Brain microvascular endothelial cell (primary cell): Measurements from ENCODE around the gene ZBED1.
"Not testable (repeated sequence)": the region's sequence is repeated elsewhere in the genome, so short reads cannot be mapped to it uniquely, and the experiment has no call there.

Source experiments
- DNase-seq: peaks from one replicate; pipeline ENCODE4 v3.0.0-alpha.2; 2020
- H3K27ac ChIP-seq: fragments of 250-450 bp; sonication (Bioruptor Pico); 2 replicates; pipeline ENCODE4 v1.5.1; 2020; ENCODE audit warnings: mild to moderate bottlenecking, moderate library complexity
- H3K27me3 ChIP-seq: fragments of 250-450 bp; sonication (Bioruptor Pico); replicated peaks from 2 replicates; pipeline ENCODE4 v1.5.1; 2020; ENCODE audit warnings: mild to moderate bottlenecking
- H3K36me3 ChIP-seq: fragments of 250-450 bp; sonication (Bioruptor Pico); replicated peaks from 2 replicates; pipeline ENCODE4 v1.5.1; 2020; ENCODE audit warnings: mild to moderate bottlenecking
- H3K4me3 ChIP-seq: 2 replicates; pipeline ENCODE4 v1.5.1; 2011; ENCODE audit warnings: low read depth, mild to moderate bottlenecking, control low read depth, low read length, moderate library complexity
- CTCF ChIP-seq: IDR thresholded peaks from 2 replicates; pipeline ENCODE4 v1.5.1; 2011; ENCODE audit warnings: low read depth, mild to moderate bottlenecking, moderate library complexity, low read length, control low read depth, inconsistent platforms; ENCODE audit errors: missing control alignments
- in situ Hi-C: cut with HindIII; loops from 2 replicates; pipeline ENCODE4 v1.10.0; 2017; ENCODE audit warnings: low sequenced_read_pairs, low pct_ligation_motif_present

Gene ZBED1

GRCh38 chrX:2523911-2524310 lies 23.1 kb upstream of the ZBED1 start:
- Histone ChIP-seq H3K4me3 (no peak overlapping the region), H3K27me3 (no peaks in the 10 kb centered on the region), H3K36me3 (no peaks in the 10 kb centered on the region), H3K27ac (no peak overlapping the region)
- DNase-seq = no peak
- TF ChIP-seq CTCF = no peak
- in situ Hi-C loops = no loop called here

DNA sequence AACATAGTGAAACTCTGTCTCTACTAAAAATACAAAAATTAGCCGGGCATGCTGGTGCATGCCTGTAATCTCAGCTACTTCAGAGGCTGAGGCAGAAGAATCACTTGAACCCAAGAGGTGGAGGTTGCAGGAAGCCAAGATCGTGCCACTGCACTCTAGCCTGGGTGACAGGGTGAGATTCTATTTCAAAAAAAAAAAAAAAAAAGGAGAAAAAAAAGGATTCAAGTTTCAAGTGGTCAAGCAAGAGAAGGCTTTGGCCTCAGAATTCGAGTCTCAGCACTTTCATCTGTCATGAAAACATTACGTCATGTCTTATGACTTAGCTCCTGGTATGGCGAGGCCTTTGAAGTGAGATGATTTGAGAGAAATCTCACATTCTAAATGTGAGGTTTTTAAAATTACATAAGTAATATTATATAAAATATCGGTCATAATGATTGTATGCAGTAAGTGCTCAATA lies 21.2 kb upstream of the ZBED1 start:
- no peaks in the 10 kb centered on the region for H3K27me3 ChIP-seq
- H3K36me3 ChIP-seq = no peaks in the 10 kb centered on the region
- no peak for TF ChIP-seq CTCF
- in situ Hi-C loops = no loop called here
- H3K4me3 ChIP-seq = no peak overlapping the region
- H3K27ac ChIP-seq = no peak overlapping the region
- DNase-seq = no peak

GRCh38 chrX:2521092-2521926 lies 20.5 kb upstream of the ZBED1 start:
- no peak for DNase-seq
- Histone ChIP-seq H3K4me3 (no peak overlapping the region), H3K27me3 (no peaks in the 10 kb centered on the region), H3K36me3 (no peaks in the 10 kb centered on the region), H3K27ac (no peak overlapping the region)
- in situ Hi-C loops = no loop called here
- no peak for TF ChIP-seq CTCF

DNA sequence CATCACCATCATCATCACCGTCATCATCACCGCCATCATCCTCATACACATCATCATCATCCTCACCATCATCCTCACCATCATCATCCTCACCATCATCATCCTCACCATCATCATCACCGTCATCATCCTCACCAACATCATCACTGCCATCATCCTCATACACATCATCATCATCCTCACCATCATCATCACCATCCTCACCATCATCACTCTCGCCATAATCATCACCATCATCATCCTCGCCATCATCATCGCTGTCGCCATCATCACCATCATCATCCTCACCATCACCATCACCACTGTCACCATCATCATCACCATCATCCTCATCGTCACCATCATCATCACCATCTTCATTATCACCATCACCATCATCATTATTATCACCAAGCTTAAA lies 19.8 kb upstream of the ZBED1 start:
- in situ Hi-C loops = no loop called here
- DNase-seq = no peak

DNA sequence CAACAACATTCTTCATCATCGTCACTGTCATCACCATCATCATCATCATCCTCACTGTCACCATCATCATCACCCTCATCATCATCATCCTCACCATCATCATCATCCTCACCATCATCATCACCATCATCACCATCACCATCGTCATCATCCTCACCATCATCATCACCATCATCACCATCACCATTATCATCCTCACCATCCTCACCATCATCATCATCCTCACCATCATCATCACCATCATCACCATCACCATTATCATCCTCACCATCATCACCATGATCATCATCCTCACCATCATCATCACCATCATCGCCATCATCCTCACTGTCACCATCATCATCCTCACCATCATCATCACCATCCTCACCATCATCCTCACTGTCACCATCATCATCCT lies 18.9 kb upstream of the ZBED1 start:
- in situ Hi-C loops, H3K36me3 ChIP-seq, H3K27ac ChIP-seq, DNase-seq, H3K4me3 ChIP-seq, H3K27me3 ChIP-seq: not testable (repeated sequence)

More for the DNA sequence above, 19.8 kb upstream of the ZBED1 start:
- TF ChIP-seq CTCF = no peak
- Histone ChIP-seq H3K4me3 (no peak overlapping the region), H3K27me3 (no peaks in the 10 kb centered on the region), H3K36me3 (no peaks in the 10 kb centered on the region), H3K27ac (no peak overlapping the region)

DNA sequence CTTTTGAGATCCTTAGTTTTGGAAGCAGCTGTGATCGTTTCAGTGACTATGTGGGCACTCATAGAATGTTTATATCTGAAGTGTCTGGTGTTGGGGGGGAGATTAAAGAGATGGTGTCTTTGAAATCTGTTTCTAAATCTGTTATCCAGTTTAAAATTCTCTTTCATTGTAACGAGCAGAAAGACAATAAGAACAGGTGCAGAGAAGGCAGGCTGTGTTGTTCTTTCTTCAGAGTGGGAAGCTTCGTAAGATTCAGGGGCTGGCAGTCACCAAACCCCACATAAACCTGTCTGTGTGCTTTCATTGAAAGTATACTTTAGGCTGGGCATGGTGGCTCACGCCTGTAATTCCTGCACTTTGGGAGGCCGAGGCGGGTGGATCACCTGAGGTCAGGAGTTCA lies 16.3 kb upstream of the ZBED1 start:
- Histone ChIP-seq H3K4me3 (no peak overlapping the region), H3K27me3 (no peaks in the 10 kb centered on the region), H3K27ac (no peak overlapping the region), H3K36me3 (no peaks in the 10 kb centered on the region)
- no peak for DNase-seq
- in situ Hi-C loops = no loop called here
- no peak for TF ChIP-seq CTCF
